Measurements from ENCODE around the gene NUDCD3.

- no peak for TF ChIP-seq CTCF (IDR thresholded peaks at IDR 0.05; ENCODE audit: low read depth, low read length, poor library complexity, severe bottlenecking)
- TF ChIP-seq EZH2phosphoT487 (IDR thresholded peaks at IDR 0.05; ENCODE audit: borderline replicate concordance, low read length) = no peak
Measured at GRCh38 chr7:44408596-44408995, 81.9 kb downstream of the NUDCD3 start.
